GM19351 (cell line): ENCODE results near the gene SLC25A15.

Source experiments
- ATAC-seq: cut with Tn5 transposase; IDR thresholded peaks from one replicate; pipeline ENCODE4 v1.9.1; 2021; ENCODE audit warnings: mild to moderate bottlenecking, moderate library complexity; ENCODE audit not compliant: unreplicated experiment

The SLC25A15 gene

DNA sequence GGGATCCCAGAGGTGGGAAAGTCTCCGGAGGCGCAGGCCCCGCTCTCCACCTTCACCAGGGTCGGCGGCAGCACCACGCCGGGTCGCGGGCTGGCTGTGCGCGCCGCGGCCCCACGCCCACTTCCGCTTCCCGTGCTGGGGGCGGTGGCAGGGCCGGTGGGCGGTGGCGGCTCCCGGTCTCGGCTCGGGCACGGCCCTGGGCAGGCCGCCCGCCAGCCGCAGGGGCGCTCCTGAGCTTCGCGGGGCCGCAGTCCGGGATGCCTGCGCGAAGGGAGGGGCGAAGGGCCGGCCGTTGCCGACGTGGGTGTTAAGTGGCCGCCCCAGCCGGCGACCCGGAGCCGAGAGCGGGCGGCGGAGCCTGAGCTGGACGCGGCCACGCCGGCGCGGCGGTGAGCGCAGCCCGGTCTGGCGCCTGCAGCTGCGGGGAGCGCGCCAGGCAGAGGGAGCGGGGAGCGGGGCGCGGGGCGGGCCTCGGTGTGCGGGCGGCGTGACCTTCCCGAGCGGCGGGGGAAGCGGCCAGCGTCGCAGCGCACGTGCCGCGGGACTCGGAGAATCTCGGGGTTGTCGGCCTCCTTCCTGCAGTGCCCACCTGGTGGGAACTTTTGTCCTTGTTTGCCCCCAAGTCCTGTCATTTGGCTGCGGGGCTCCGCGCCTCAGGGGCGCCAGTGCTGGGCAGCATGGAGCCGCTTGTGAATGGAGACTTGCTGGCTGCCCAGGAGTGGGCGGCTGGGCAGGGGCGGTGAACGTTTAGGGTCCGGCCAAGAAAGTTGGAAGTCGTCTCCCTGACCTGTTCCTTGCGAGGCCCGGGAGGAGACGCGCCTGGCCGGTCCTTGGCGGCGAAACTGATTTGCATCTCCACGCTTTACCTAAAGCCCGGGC, at the start of gene SLC25A15:
SLC25A15 (plus strand) TSS at position 337 of the 879 bp plus-strand sequence. CDS start 3,616 bp downstream, outside the sequence.
- peak; percentile 75 for ATAC-seq

DNA sequence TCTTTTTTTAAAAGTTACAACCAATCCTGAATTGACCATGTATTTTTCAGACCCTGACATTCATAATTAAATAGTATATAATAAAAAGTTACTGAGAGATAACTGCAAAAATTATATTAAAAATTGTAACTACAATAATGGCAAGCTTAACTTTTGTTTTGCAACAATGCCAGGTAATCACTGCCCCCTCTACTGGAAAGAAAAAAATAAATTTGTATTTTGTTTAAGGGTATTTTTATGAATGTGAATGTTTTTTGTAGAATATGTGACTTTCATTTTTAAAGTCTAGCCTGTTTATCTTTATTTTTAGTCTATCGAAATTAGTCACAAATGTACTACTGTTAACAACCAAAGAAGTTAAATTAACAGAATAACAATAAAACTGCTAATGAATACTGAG, 40.1 kb upstream of the SLC25A15 start:
- no peak for ATAC-seq

DNA sequence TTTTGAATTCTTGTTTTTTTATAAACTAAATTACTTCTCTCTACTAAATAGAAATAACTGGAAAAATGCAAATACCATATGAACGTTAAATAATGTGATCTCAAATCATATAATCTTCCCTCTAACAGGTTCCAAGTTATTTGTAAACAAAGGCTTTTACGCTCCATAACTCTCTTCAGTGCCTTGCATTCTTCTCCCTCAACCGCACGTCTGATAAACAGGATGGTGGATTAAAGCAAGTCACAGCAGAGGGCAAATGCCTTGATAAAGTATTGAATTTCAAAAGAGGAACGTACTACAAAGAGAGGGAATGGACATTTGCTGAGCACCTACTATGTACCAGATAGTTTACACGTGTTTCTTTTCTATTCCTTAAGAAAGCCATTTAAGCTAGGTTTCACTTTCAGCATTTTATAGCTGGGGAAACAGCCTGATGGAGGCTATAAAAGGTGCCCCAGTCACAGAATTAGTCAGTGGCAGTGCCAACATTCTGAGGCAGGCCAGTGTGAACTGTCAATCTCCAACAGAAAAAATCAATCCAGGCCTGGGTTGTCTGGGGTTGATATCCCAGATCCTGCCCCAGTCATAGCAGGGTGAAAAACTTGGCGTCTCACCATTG, 34.2 kb upstream of the SLC25A15 start:
- ATAC-seq, result no peak

DNA sequence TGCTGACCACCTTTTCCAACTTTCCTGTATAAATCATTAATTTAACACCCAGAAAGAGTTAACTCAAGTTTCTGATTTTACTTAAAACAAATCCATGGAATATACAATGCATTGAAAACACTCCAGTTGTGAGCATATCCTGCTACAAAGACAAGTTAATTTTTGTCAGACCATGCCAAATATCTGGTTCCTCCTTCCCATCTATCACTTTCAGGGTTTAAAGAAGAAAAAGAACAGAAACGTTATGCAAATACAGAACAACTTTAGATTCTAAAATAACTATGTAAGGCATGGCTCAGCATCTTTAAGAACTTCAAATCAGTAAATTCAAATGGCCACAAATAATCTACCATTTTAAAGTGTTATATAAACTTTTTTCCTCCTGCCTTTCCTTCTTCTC, 33.4 kb upstream of the SLC25A15 start:
- peak; percentile 77 for ATAC-seq

DNA sequence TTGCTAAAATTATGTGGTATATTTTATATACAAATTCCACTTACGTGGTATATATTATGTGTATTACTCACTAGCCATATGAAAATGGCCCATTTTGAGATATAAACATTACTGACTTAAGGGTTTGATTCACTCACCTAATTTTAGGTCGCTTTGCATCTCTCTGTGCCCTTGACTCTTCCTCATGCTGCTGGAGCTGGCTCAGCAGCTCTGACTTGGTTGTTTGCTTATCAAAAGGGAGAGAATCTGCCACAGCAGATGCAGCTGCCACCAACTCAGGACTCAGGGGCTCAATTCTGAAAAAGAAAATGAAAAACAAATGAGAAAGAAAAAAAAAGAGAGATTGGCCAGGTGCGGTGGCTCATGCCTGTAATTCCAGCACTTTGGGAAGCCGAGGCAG, 30.6 kb upstream of the SLC25A15 start:
- ATAC-seq, result no peak

DNA sequence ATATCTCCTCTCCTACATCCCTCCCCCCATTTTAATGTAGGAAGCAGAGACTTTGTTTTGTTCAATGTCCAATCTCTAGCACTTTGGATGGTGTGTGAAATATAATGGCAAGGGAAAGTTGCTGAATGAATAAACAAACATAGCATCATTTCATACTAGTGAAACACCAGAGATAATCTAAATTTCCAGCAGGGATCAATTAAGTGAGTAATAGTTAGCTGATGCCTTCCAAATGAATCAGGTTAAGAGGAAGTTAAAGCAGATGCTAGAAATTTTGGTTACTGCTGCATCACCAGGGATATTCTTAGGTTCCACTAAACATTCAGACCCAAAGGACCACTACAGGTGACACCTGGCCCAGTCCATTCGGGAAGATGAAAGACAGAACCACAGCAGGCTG, 26.6 kb upstream of the SLC25A15 start:
- ATAC-seq, result no peak

DNA sequence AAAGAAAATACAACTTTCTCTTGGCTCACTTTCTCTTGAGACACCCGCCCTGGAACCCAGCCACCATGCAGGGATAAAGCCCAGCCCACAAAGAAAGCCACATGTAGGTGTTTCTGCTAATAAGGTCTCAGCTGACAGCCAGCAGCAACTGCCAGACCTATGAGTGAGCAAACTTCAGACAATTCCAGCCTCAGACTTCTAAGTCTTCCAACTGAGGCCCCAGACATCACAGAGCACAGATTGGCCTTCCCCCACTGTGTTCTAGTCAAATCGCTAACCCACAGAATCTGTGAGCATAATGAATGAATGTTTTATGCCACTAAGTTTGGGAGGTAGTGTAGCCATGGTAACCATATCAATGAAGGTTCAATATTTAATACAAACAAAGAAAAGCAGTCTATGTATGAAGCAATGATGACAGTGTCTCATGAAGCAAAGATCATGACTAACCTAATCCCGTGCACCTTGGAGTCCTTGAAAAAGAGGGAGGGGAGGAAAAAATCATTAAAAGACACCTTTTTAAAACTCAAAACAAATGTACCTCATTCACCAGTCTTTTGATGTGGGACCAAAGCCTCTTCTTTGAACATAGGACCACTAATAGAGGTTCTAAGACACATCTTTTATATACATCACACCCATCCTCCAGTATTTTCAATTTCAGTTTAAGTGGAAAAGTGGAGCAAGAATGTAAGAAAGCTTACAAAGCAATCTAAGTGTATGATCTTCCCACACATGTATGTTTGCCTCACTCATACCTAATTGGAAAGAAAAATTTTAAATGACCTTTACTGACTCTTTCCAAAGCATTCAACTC, 24.6 kb upstream of the SLC25A15 start:
- ATAC-seq, result peak; percentile 71

DNA sequence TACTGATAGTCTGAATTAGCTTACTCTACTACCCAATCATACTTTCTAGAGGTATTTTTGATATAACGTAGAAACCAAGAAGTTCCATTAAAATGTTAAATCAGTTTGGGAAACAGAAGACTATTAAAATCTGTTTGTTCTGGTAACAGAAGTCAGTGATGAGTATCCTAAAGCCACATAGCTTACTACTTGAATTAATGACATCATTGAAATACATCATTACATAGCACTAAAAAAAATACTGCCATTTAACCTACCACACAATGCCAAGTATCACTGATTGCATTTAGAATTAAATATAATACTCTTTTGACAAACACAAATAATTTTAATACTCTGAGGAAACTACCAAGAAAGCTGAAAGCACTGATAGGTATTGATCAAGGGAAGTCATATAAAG, 23.8 kb upstream of the SLC25A15 start:
- no peak for ATAC-seq

DNA sequence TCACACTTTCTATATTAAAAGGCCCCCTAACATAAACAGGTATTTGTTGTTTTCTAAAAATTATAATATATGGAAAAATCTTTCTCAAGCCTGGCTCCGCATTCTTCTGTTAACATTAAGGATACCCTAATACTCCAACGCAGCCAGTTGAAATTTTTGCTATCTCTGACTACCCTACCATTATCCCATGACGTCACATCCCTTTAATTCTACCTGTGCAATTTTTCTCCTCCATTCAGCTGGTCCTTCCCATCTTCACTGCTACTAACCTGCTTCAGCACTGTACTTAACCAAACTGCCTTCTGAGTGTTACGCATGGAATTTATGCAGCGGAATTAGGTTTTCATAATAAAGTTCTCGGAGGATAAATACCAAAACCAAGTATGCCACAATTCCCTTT, 19.4 kb upstream of the SLC25A15 start:
- no peak for ATAC-seq

DNA sequence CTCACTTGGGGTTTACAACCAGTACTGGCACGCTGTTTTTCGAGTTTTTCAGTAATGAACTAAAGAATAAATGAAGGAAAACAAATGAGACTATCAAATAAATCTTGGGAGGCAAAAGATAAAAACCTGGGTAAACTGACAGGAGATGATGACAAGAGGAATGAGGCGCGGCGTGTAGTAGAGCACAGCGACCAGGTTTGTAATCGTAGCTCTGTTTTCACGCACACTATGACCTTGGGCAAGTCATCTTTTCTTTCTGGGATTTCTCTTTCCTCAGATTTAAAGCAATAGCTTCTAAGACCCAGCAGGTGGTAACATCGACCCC, 18.8 kb upstream of the SLC25A15 start:
- no peak for ATAC-seq

DNA sequence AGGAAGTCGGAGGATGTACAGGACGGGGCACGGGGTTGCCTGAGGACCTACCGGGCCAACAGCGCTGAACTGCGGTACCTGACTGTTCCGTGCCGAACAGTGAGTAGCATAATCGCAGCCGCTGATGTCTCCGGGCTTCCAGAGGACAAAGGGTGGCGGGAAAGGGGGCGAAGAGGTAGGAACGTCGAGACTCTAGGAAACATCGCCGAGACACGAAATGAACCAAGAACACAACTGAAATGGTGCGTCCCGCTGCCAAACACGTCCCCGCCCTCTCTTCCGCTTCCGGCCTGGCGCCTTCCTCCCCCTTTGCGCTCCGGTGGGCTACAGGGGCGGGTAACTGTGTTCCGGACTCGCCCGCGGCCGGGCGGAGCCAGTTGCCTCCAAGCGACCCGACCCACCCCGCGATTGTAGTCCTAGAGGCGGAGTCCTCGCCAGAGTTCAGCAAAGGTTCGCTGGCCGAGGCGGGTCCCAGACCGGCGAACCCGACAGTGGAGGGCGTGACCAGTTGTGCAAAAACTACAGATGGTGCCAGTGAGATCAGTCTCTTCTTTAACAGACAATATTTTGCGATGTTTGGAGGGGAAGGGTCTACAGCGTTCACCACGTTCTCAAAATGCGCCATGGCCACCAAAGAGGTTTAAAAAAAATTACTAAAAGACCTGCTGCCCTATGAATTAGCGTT, 18.3 kb upstream of the SLC25A15 start, which contains the start of gene MRPS31:
MRPS31 (minus strand) TSS at position 257 of the 685 bp plus-strand sequence; CDS start at position 203, 54 bp downstream.
- ATAC-seq, result peak; percentile 97

DNA sequence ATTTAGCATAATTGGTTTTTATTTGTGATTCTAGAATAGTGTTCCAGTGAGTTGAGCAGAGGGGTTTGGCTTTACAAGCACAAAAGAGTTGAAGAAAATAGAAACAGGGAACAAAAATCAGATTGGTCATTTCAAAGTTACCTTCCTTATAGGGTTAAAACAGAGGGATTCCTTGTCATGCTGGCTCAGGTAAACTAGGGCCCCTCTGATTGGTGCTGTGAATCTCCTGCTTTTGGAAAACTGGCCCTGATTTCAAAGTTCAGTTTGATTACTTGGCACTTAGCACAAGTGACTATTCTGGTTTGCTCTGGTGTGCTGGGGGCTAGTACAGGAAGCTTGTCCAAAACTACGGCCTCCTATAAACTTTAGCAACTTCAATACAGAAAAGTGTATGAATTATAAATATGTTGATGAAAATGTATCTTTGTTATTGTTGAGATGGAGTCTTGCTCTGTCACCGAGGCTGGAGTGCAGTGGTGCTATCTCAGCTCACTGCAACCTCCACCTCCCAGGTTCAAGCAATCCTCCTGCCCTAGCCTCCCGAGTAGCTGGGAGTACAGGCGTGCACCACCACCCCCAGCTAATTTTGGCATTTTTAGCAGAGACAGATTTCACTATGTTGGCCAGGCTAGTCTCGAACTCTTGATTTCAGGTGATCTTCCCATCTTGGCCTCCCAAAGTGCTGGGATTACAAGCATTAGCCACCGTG, 16.5 kb upstream of the SLC25A15 start:
- no peak for ATAC-seq

DNA sequence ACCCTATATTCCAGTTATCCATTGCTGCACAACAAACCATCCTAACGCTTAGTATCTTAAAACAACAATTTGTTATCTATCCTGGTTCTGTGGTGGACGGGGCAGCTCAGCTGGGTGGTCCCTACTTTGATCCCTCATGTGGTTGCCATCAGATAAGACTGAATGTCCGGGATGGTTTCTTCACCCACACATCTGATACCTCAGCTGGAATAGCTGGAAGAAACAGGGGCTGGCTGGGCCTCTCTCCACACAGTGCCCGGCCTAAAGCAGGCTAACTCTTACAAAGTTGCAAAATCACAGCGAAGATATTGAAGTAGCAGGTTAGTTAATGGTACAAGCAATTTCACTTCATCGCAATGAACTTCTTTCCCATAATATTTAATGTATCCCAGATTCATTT, 14.7 kb upstream of the SLC25A15 start:
- no peak for ATAC-seq

DNA sequence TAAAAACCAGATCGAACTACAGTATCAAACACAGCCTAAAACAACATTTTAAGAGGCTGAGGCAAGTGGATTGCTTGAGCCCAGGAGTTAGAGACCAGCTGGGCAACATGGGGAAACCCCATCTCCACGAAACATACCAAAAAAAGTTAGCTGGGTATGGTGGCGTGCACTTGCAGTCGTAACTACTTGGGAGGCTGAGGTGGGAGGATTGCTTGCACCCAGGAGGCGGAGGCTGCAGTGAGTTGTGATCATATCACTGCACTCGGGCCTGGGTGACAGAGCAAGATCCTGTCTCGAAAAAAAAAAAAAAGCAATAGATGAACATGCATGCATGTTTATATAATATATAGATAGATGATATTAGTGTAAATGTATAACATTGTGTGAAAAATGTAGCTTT, 13.2 kb upstream of the SLC25A15 start:
- no peak for ATAC-seq

DNA sequence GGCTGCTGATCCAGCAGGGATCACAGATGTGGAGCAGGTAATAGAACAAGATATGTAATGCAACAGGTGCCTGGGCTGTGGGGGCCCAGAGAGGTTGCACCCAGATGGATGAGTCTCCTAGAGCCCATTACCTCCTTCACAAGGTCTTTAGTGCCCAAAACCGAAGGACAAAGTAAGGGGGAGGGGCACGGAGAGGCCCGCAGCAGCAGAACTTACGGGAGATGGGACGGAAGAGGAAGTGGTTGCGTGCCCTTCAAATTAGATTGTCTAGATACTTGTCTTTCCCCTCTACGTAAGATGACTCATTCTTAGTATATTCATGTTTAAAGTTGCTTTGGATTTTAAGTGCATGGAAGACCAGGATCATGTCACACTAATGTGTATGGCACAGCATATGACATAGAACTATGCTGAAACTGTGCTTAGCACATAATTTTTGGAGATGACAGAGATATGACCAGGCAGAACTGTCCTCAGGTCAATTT, 12.7 kb upstream of the SLC25A15 start:
- ATAC-seq, result peak; percentile 58

DNA sequence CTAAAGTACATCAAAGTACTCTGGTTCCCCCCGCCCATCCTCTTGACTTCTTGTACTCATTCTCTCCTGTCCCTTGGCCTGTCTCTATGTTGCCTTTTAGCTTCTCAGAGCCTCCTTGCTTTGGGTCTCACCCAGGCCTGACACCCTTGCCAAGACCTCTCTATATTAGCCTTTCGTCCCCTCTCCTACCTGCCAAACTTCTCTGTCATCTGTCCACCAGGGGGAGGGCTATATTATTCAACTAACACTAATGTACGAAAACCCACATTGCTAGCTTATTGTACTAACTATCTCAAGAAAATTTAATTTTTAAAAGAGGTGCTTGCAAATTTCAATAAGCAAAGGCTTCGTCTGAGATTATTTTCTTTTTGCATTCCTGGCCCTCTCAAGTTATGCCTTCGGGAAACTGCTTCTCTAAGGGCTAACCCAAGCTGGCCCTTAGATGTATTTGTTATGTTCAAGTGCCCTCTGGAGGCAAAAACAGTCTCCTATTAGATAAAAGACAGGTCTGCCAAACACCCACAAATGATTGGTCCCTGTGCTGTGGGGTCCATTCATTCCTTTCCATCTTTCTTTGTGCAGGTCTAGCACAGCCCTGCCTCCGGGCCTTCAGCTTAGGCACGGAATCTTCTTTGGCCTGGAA, 12.1 kb upstream of the SLC25A15 start:
- peak; percentile 83 for ATAC-seq

DNA sequence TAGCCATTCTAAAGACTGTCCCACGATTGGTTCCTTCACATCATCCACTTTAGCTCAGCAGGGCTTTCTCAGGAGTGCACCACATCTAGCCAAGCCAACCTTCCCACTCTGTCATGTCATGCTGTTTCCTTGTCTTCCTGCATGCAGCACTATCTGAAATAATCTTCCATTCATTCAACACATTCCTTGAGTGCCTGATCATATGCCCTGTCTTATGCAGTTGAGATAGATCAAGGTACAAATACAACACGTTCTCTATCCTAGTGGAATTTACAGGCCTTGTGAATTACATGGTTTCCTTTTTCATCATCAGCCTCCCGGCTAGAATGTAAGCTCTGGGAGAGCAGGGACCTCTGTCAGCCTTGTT, 11.6 kb upstream of the SLC25A15 start:
- ATAC-seq, result no peak

DNA sequence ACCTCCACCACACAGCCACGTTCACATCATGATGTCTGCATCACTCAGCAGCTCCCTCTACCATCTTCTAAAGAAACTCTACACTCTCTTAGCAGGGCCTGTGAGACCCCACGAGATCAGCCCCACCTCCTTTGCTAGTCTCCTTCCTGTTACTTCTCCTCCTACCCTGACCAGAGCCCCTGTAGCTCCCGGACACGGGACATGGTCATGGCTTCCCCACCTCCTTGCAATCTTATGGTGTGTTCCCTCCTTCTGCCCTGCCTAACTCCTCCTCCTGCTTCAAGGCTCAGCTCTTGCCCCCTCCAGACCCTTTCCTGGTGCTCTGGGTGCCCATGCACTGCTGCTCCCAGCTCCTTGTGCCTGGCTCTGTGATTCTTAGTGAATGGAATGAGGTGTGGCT, 10.4 kb upstream of the SLC25A15 start:
- ATAC-seq, result no peak

DNA sequence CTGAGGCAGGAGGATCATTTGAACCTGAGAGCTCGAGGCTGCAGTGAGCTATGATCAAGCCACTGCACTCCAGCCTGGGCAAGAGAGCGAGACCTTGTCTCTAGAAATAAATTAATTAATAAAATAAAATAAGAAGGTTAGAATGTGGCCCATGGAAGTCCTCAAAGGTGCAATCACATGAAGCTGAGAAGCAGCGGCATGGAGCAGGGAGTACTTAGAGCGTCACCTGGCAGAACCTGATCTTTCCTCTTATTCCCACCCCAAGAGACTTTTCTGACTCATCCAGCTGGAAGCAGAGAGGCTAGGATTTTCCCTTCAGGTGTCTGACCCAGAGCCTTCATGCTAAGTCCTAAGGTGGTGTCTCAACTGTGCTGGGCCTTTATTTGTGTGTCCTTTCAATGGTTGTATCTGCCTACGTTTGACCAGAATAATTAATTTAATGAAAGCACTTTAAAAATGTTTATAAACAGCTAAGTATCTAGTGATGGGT, 9.6 kb upstream of the SLC25A15 start:
- no peak for ATAC-seq
